ENCODE results near the gene TSPEAR.

The TSPEAR gene

DNA sequence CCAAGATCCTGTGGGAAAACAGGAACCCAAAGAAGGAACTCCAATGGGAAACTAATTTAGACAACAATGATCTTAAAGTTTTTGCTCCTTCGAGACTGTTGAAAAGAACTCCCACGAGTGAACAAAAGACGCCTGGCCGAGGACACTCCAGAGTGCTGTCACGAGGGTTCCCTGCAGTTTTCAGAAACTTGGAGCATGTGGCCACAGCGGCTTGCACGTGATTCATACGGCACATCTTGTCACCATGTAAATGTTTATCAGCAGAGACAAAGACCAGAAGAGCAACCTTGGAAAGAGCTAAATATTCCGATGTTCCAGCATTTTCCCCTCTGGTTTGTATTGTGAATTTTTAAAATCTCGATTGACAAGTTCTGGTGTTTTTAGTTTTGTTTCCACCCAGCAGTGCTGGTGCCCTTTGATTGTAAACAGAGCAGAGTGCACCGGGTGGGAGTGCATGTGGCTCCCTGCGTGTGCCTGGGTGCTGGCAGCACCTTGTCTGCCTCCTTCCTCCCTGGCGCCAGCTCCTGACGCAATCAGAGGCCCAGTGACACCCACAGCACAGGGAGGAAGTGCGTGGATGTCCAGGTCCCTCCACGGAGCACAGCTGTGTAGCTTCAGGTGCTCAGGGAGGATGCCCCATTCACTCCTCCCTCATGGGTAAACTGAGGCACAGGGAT lies 233.1 kb downstream of the TSPEAR start:
- no peak for DNase-seq

GRCh38 chr21:44477712-44478111 lies 233.7 kb downstream of the TSPEAR start:
- DNase-seq: no peak

GRCh38 chr21:44477131-44477530 lies 234.2 kb downstream of the TSPEAR start:
- no peak for DNase-seq

DNA sequence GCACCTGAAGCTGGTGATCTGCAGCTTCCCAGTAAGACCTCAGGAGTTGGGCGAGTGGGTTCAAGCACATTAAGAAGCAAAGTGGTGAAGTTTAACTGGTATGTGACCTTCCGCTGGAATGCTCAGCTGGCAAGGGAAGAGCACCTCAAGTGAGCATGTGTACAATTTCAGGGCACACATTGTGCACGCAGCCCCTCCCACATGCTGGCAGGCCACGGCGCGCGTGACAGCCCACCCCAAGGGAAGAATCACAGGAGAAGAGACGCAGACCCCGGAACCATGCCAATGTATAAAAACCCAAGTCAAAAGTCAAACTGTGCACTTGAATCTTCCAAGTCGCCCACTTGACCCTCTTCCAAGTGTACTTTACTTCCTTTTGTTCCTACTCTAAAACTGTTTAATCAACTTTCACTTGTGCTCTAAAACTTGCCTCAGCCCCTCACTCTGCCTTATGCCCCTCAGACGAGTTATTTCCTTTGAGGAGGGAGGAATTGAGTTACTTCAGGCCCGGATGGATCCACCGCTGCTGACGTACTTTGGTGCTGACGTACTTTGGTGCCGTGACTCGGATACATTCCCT lies 236.0 kb downstream of the TSPEAR start:
- no peak for DNase-seq

DNA sequence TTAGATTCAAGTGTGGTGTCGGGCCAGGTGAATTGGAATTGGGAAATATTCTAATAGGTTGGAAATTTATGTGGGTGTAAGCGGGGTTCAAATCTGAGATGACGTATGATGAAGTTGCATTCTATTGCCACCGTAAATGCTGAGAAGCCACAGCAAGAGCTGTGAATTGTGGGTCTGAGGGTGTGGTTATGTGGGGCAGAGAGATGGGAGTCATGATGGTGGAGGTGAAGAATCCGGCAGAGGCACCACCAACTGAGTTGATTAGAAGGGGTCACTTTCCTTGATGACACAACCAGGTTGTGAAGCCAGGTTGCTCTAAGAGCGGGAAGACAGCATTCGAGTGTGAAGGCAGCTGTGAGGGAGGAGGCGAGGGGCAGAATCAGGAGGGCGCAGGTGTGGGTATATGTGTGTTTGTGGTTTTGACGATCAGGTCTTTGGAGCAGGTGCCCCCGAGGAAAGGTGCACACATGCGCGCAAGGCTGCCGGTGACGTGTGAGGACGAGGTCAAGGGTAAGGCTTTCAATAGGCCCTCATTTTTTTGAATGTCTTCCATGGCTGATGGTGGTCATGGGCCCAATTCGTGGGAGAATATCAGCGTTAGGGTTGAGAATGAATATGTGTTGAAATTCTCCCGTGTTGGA lies 237.3 kb downstream of the TSPEAR start:
- no peak for DNase-seq

- no peak for DNase-seq
These were observed 239.4 kb downstream of the TSPEAR start for GRCh38 chr21:44471996-44472395.

DNA sequence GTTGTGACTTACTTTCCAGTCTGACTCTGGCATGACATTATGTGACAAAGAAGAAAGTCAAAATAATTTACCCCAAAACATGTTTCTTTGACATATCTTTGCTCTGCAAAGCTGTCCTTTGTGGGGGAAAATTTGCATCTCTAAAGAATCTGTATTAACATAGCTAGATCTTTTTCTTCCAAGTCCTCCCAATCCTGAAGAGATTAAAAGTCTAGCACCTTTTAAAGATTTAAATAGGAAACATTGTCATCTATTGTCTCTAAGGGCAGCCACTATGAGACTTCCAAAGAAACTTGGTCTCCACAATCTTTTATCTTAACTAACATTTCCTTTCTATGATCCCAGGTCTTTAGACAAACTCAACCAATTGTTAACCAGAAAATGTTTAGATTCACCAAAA lies 240.0 kb downstream of the TSPEAR start:
- DNase-seq: no peak

GRCh38 chr21:44467859-44468195 lies 243.5 kb downstream of the TSPEAR start:
- DNase-seq: no peak

DNA sequence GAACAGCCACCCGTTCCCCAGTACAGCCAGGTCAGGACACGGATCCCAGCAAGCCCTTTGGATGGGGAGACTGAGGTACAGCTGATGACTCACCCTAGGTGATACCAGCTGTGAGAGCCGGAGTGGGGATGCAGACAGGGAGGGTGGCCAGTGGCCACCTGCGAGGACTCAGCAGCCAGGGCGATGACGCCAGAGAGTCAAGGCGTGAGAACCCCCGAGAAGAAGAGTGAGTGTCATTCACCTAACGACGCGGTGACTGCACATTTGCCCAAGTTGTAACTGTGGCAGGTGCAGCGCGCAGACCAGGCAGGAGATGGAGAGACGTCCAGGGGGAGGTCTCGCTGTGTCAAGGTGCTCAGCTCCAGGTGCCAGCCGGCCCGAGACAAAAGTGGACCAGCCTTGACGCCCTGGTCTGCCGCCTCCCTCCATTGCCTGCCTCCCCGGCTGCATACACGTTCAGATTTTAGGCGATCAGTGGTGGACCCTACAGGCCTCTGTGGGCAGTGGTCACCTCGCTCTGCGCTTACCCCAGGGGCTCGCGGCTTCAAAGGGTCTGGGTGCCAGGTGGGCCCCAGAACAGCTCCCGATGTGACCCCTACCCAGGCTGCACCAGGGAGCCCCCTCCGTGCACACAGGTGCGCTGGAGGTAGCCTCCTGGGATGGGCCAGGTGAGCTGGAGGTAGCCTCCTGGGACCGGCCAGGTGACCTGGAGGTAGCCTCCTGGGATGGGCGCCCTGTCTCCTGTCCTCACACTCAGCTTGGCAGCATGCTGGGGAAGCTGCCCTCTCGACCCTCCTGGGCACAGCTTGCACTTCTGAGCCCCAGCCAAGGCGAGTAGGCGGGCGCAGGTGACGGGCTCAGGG lies 244.1 kb downstream of the TSPEAR start:
- no peak for DNase-seq

DNA sequence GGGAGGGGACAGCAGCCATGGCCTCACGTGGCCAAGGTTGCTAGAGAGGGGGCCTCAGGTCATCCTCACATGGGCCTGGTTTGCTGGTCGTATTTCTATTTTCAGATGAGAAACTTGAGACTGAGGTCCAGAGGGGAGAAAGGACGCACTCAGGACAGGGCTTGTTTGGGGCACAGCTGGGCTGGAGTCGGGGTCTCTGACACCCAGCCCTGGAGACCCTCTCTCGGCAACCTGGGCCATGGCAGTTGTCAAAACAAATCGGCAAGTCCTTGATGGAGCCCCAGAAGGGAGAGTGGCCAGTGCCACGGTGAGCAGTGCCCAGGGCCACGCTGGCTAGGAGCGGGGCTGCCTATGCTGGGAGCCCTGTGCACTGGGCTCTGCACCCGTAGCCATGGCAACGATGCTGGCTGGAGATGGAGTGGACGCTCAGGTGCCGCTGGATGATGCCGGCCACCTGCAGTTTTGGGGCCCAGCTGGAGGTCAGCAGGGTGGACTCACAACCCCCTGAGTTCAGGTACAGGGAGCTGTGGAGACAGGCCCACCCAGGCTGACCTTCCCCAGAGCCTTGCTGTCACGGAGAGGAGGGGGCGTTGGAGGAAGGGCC lies 244.9 kb downstream of the TSPEAR start:
- no peak for DNase-seq

GRCh38 chr21:44464351-44464750 lies 247.0 kb downstream of the TSPEAR start:
- DNase-seq: no peak

GRCh38 chr21:44463724-44464123 lies 247.6 kb downstream of the TSPEAR start:
- DNase-seq: no peak

DNA sequence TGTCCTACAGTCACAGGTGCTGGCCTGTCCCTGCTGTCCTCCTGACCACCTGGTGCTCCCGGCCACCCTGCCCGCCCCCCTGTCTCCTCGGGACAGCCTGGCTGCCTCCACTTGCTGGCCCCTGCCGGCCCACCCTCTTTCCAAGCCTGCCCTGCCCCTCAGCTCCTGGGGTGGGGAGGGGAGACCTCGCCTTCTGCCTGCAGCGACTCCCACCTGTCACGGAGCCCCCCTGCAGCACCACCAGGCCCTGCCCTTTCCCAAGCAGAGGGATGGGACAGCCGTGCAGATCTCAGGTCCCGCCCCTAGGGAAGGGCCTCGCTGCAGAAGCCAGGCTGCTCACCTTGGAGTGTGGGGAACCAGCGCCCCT lies 248.6 kb downstream of the TSPEAR start:
- no peak for DNase-seq

DNA sequence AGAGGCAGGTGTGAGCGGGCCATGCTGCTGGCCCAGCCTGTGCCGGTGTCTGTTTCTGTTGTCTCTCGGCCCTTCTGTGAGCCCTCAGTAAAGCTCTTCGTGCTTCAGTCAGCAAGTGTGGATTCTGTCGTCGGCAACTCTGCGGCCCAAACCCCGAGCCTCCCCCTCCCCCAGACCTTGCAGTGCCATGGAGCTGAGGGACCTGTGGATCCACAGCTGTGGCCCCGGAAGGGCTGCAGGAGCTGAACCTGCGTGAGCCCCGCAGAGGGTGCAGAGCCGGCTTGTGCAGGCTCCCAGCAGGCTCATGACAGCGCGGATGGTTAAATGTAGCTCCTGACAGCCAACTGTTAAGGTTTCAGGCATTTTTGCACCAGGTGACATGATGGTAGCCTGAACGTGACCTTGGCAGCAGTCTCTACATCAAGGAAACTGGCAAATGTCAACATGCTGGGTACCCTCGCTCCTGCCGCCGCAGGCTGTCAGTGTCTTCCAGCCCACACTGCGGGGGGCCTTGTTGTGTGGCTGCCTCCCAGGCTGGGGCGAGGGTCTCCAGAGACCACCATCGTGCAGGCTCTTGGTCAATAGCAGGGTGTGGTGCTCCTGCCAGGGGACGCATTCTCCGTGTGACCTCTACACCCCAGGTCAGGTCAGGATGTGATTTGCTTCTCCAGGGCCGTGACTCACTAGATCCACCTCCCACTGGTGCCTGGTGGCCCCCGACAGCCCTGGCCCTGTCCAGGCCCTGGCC lies 249.1 kb downstream of the TSPEAR start:
- DNase-seq: no peak

DNA sequence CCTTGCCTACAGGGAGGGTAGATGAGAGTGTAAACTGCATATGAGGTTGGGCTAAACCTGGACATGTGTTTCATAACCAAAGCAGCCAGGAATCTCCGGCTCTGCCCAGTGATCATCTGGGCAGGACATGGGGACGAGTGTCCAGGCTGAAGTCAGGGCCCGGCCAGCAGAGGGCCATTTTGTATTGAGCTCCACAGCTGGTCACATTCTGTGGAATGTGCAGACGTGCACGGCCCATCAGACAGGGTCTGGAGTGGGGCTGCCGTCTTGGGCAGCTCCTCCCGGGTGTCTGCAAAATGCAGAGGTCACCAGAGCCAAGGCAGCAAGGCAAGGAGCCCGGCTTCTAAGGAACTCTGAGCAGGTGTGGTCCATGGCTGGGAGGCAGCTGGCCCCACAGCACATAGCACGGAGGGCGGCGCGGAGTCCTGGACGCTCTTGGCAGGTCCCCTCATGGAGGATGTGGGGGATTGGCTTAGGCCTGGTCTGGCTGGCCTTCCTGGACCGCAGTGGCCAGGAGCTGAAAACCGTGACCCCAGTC lies 249.8 kb downstream of the TSPEAR start:
- no peak for DNase-seq

- DNase-seq: no peak
These were observed 250.4 kb downstream of the TSPEAR start for GRCh38 chr21:44461005-44461404.

DNA sequence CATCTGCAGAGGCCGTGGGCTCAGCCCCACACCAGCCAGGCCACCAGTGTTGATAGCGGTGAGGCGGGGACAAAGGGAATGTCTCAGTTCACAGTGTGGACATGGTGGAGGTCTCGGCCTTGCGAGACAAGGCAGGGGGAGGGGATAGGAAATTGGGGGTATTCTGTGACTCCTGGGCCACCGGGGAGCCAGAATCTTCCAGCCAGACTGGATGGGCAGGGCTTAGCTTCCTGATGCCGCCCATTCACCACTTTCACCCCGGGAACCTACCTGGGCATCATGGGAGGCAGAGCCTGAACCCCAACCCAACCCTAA lies 251.0 kb downstream of the TSPEAR start:
- DNase-seq: no peak

DNA sequence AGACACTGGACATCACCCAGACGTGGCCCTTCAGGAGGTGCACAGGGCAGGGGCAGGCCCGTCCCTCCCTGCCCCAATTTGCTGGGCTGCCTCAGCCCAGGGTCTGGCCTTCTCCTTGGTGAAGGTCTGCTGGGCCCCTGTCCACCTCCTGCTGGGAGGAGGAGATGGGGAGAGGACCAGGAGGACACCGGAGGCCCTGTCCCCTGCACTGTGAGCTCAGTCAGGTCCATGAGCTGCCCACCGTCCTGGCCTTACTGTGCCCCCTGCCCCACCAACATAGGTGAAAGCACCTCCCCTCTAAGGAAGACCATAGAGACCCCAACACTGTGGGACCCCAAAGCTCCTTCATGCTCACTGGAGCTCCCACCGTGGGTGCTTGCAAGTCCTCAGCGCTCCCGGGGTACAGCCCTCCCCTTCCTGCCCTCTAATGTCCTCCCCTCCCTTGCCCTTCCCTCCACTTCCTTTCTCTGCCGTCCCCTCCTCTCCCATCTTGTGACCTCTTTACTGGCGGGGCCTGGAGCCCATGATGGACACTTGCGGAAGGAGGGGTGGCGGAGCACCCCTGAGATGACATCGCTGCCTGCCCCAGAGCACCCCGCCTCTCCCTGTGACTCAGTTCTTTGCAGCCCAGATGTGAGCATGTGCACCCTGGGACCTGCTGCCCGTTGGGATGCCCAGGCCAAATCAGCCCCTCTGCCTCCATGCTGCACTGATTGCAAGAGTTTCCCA lies 251.5 kb downstream of the TSPEAR start:
- no peak for DNase-seq

- no peak for DNase-seq
These were observed 252.2 kb downstream of the TSPEAR start for GRCh38 chr21:44458971-44459711.

GRCh38 chr21:44456915-44457736 lies 254.2 kb downstream of the TSPEAR start:
- no peak for DNase-seq
